ENCODE results near the gene SRGAP3.

The SRGAP3 gene

GRCh38 chr3:9207116-9207763, 42.2 kb downstream of the SRGAP3 start:
- H3K27ac Mint-ChIP-seq: no peak overlapping the region
- H3K27me3 Mint-ChIP-seq (ENCODE audit: low read depth): peaks cover 10% of the 10 kb centered on the region
- no peaks in the 10 kb centered on the region for H3K4me1 Mint-ChIP-seq (ENCODE audit: low read depth)
- no peak overlapping the region for H3K4me3 Mint-ChIP-seq
- H3K36me3 Mint-ChIP-seq (ENCODE audit: low read depth): no peaks in the 10 kb centered on the region
- H3K9me3 Mint-ChIP-seq: no peaks in the 10 kb centered on the region

GRCh38 chr3:9206287-9206686, 43.2 kb downstream of the SRGAP3 start:
- Mint-ChIP-seq H3K36me3 (ENCODE audit: low read depth) (no peaks in the 10 kb centered on the region), H3K27ac (no peak overlapping the region)

GRCh38 chr3:9205345-9206143, 43.9 kb downstream of the SRGAP3 start:
- Mint-ChIP-seq H3K4me3 (no peak overlapping the region), H3K9me3 (no peaks in the 10 kb centered on the region), H3K36me3 (ENCODE audit: low read depth) (no peaks in the 10 kb centered on the region), H3K27me3 (ENCODE audit: low read depth) (peaks cover 10% of the 10 kb centered on the region), H3K27ac (no peak overlapping the region), H3K4me1 (ENCODE audit: low read depth) (no peaks in the 10 kb centered on the region)

More at GRCh38 chr3:9206287-9206686, 43.2 kb downstream of the SRGAP3 start:
- Mint-ChIP-seq H3K9me3 (no peaks in the 10 kb centered on the region), H3K4me1 (ENCODE audit: low read depth) (no peaks in the 10 kb centered on the region), H3K4me3 (no peak overlapping the region), H3K27me3 (ENCODE audit: low read depth) (peaks cover 10% of the 10 kb centered on the region)

- no peak overlapping the region for H3K4me3 Mint-ChIP-seq
- H3K27me3 Mint-ChIP-seq (ENCODE audit: low read depth): peaks cover 14% of the 10 kb centered on the region
- H3K4me1 Mint-ChIP-seq (ENCODE audit: low read depth): no peaks in the 10 kb centered on the region
- no peaks in the 10 kb centered on the region for H3K9me3 Mint-ChIP-seq
- no peak overlapping the region for H3K27ac Mint-ChIP-seq
- H3K36me3 Mint-ChIP-seq (ENCODE audit: low read depth): no peaks in the 10 kb centered on the region
Observed at GRCh38 chr3:9204253-9204992, 45.0 kb downstream of the SRGAP3 start.

GRCh38 chr3:9203317-9203716, 46.1 kb downstream of the SRGAP3 start:
- H3K4me1 Mint-ChIP-seq (ENCODE audit: low read depth): no peaks in the 10 kb centered on the region
- H3K36me3 Mint-ChIP-seq (ENCODE audit: low read depth): no peaks in the 10 kb centered on the region
- no peaks in the 10 kb centered on the region for H3K9me3 Mint-ChIP-seq
- no peak overlapping the region for H3K27ac Mint-ChIP-seq
- H3K27me3 Mint-ChIP-seq (ENCODE audit: low read depth): peaks cover 20% of the 10 kb centered on the region
- no peak overlapping the region for H3K4me3 Mint-ChIP-seq

GRCh38 chr3:9202546-9202945, 46.9 kb downstream of the SRGAP3 start:
- no peaks in the 10 kb centered on the region for H3K36me3 Mint-ChIP-seq (ENCODE audit: low read depth)
- no peaks in the 10 kb centered on the region for H3K4me1 Mint-ChIP-seq (ENCODE audit: low read depth)
- H3K27me3 Mint-ChIP-seq (ENCODE audit: low read depth): peaks cover 21% of the 10 kb centered on the region
- H3K9me3 Mint-ChIP-seq: no peaks in the 10 kb centered on the region
- no peak overlapping the region for H3K4me3 Mint-ChIP-seq
- no peak overlapping the region for H3K27ac Mint-ChIP-seq

GRCh38 chr3:9201955-9202354, 47.5 kb downstream of the SRGAP3 start:
- no peak overlapping the region for H3K4me3 Mint-ChIP-seq
- no peaks in the 10 kb centered on the region for H3K36me3 Mint-ChIP-seq (ENCODE audit: low read depth)
- H3K27me3 Mint-ChIP-seq (ENCODE audit: low read depth): peaks cover 25% of the 10 kb centered on the region
- no peaks in the 10 kb centered on the region for H3K9me3 Mint-ChIP-seq
- H3K27ac Mint-ChIP-seq: no peak overlapping the region
- H3K4me1 Mint-ChIP-seq (ENCODE audit: low read depth): no peaks in the 10 kb centered on the region

- Mint-ChIP-seq H3K27me3 (ENCODE audit: low read depth) (peaks cover 31% of the 10 kb centered on the region), H3K4me1 (ENCODE audit: low read depth) (no peaks in the 10 kb centered on the region), H3K4me3 (no peak overlapping the region), H3K36me3 (ENCODE audit: low read depth) (no peaks in the 10 kb centered on the region), H3K9me3 (no peaks in the 10 kb centered on the region), H3K27ac (no peak overlapping the region)
Observed at GRCh38 chr3:9201266-9201665, 48.2 kb downstream of the SRGAP3 start.

GRCh38 chr3:9199775-9200174, 49.7 kb downstream of the SRGAP3 start:
- H3K9me3 Mint-ChIP-seq: no peaks in the 10 kb centered on the region
- no peak overlapping the region for H3K27ac Mint-ChIP-seq
- no peaks in the 10 kb centered on the region for H3K36me3 Mint-ChIP-seq (ENCODE audit: low read depth)
- peaks cover 32% of the 10 kb centered on the region for H3K27me3 Mint-ChIP-seq (ENCODE audit: low read depth)
- H3K4me3 Mint-ChIP-seq: no peak overlapping the region
- no peaks in the 10 kb centered on the region for H3K4me1 Mint-ChIP-seq (ENCODE audit: low read depth)

- no peaks in the 10 kb centered on the region for H3K4me1 Mint-ChIP-seq (ENCODE audit: low read depth)
- no peaks in the 10 kb centered on the region for H3K9me3 Mint-ChIP-seq
- H3K36me3 Mint-ChIP-seq (ENCODE audit: low read depth): no peaks in the 10 kb centered on the region
- H3K27ac Mint-ChIP-seq: no peak overlapping the region
- no peak overlapping the region for H3K4me3 Mint-ChIP-seq
- H3K27me3 Mint-ChIP-seq (ENCODE audit: low read depth): peaks cover 32% of the 10 kb centered on the region
Observed at GRCh38 chr3:9198899-9199335, 50.5 kb downstream of the SRGAP3 start.

- H3K27me3 Mint-ChIP-seq (ENCODE audit: low read depth): peaks cover 32% of the 10 kb centered on the region
- H3K9me3 Mint-ChIP-seq: no peaks in the 10 kb centered on the region
- no peak overlapping the region for H3K27ac Mint-ChIP-seq
- H3K36me3 Mint-ChIP-seq (ENCODE audit: low read depth): no peaks in the 10 kb centered on the region
- no peak overlapping the region for H3K4me3 Mint-ChIP-seq
- H3K4me1 Mint-ChIP-seq (ENCODE audit: low read depth): no peaks in the 10 kb centered on the region
Observed at GRCh38 chr3:9198261-9198660, 51.2 kb downstream of the SRGAP3 start.

GRCh38 chr3:9196020-9196419, 53.4 kb downstream of the SRGAP3 start:
- H3K4me3 Mint-ChIP-seq: no peak overlapping the region
- H3K36me3 Mint-ChIP-seq (ENCODE audit: low read depth): no peaks in the 10 kb centered on the region
- H3K27me3 Mint-ChIP-seq (ENCODE audit: low read depth): peaks cover 38% of the 10 kb centered on the region
- no peaks in the 10 kb centered on the region for H3K4me1 Mint-ChIP-seq (ENCODE audit: low read depth)
- H3K27ac Mint-ChIP-seq: no peak overlapping the region
- no peaks in the 10 kb centered on the region for H3K9me3 Mint-ChIP-seq

- Mint-ChIP-seq H3K27me3 (ENCODE audit: low read depth) (peaks cover 41% of the 10 kb centered on the region), H3K27ac (no peak overlapping the region), H3K4me1 (ENCODE audit: low read depth) (no peaks in the 10 kb centered on the region), H3K36me3 (ENCODE audit: low read depth) (no peaks in the 10 kb centered on the region), H3K9me3 (no peaks in the 10 kb centered on the region), H3K4me3 (no peak overlapping the region)
Observed at GRCh38 chr3:9195390-9195789, 54.1 kb downstream of the SRGAP3 start.

- H3K27ac Mint-ChIP-seq: no peak overlapping the region
- no peaks in the 10 kb centered on the region for H3K36me3 Mint-ChIP-seq (ENCODE audit: low read depth)
- H3K4me1 Mint-ChIP-seq (ENCODE audit: low read depth): no peaks in the 10 kb centered on the region
- no peak overlapping the region for H3K4me3 Mint-ChIP-seq
- H3K27me3 Mint-ChIP-seq (ENCODE audit: low read depth): peaks cover 43% of the 10 kb centered on the region
- H3K9me3 Mint-ChIP-seq: no peaks in the 10 kb centered on the region
Observed at GRCh38 chr3:9194509-9195184, 54.8 kb downstream of the SRGAP3 start.

Data from T-helper 1 cell treated with Interleukin-12 subunit alpha and Interleukin-12 subunit beta and Interleukin-4 antibody, amounts not matched to agents 30 μg/mL and 1 μg/mL, for 36 hours (primary cell).